ENCODE data around the gene HIF1A.
A peak's percentile ranks its signal among the peaks of the same experiment; 100 is the strongest.
"Not testable (repeated sequence)": the region's sequence is repeated elsewhere in the genome, so short reads cannot be mapped to it uniquely, and the experiment has no call there.

The HIF1A gene

DNA sequence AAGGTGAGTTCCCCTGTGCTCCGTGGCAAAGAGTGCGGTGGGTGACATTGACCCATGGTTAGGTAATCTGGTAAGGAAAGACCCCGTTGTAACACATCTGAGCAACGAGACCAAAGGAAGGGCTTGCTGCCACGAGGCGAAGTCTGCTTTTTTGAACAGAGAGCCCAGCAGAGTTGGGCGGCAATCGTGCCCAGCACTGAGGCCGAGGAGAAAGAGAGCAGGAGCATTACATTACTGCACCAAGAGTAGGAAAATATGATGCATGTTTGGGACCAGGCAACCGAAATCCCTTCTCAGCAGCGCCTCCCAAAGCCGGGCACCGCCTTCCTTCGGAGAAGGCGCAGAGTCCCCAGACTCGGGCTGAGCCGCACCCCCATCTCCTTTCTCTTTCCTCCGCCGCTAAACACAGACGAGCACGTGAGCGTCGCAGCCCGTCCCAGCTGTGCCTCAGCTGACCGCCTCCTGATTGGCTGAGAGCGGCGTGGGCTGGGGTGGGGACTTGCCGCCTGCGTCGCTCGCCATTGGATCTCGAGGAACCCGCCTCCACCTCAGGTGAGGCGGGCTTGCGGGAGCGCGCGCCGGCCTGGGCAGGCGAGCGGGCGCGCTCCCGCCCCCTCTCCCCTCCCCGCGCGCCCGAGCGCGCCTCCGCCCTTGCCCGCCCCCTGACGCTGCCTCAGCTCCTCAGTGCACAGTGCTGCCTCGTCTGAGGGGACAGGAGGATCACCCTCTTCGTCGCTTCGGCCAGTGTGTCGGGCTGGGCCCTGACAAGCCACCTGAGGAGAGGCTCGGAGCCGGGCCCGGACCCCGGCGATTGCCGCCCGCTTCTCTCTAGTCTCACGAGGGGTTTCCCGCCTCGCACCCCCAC is at the start of gene HIF1A:
TSS of gene HIF1A (plus strand) at position 684 of the 865 bp plus-strand sequence. CDS start 292 bp downstream, outside the sequence.
- Histone ChIP-seq H3K27me3 (ENCODE audit: insufficient read depth, low read length) (no peaks in the 10 kb centered on the region), H2AFZ (ENCODE audit: low read depth, low read length) (peak within 1 kb of the TSS; percentile 85), H3K36me3 (ENCODE audit: insufficient read depth, low read length) (no peaks in the 10 kb centered on the region), H3K9me3 (ENCODE audit: low read length) (no peaks in the 10 kb centered on the region), H3K4me3 (ENCODE audit: low read length) (peak within 1 kb of the TSS; percentile 73), H3K4me1 (ENCODE audit: insufficient read depth, low read length) (peaks cover 26% of the 10 kb centered on the region)

- Histone ChIP-seq H3K27me3 (ENCODE audit: insufficient read depth, low read length) (peaks cover 4% of the 10 kb centered on the region), H2AFZ (ENCODE audit: low read depth, low read length) (no peak overlapping the region), H3K36me3 (ENCODE audit: insufficient read depth, low read length) (no peaks in the 10 kb centered on the region), H3K4me3 (ENCODE audit: low read length) (no peak overlapping the region), H3K4me1 (ENCODE audit: insufficient read depth, low read length) (no peaks in the 10 kb centered on the region), H3K9me3 (ENCODE audit: low read length) (no peaks in the 10 kb centered on the region)
Observed at GRCh38 chr14:61646366-61647116, 48.8 kb upstream of the HIF1A start.

DNA sequence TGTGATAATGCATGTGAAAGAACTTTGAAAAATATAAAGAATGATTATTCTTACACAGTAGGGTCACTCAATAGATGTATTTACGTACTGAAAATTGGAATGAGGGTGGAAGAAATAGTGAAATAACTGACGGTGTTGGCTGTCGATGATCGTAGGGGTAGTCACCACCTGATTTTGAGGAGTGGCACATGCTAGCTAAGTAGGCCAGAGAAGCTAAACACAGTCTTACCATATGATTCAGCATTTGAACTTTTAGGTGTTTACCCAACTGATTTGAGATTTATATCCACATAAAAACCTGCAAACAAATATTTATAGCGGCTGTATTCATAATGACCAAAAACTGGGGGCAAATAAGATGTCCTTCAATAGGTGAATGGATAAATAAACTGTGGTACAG is 47.6 kb upstream of the HIF1A start:
- H3K9me3 ChIP-seq (ENCODE audit: low read length): no peaks in the 10 kb centered on the region
- H2AFZ ChIP-seq (ENCODE audit: low read depth, low read length): no peak overlapping the region
- no peak overlapping the region for H3K4me3 ChIP-seq (ENCODE audit: low read length)
- H3K4me1 ChIP-seq (ENCODE audit: insufficient read depth, low read length): no peaks in the 10 kb centered on the region
- no peaks in the 10 kb centered on the region for H3K36me3 ChIP-seq (ENCODE audit: insufficient read depth, low read length)
- peaks cover 4% of the 10 kb centered on the region for H3K27me3 ChIP-seq (ENCODE audit: insufficient read depth, low read length)

GRCh38 chr14:61648377-61648776 is 46.9 kb upstream of the HIF1A start:
- Histone ChIP-seq H2AFZ (ENCODE audit: low read depth, low read length) (no peak overlapping the region), H3K27me3 (ENCODE audit: insufficient read depth, low read length) (peaks cover 4% of the 10 kb centered on the region), H3K9me3 (ENCODE audit: low read length) (no peaks in the 10 kb centered on the region), H3K36me3 (ENCODE audit: insufficient read depth, low read length) (no peaks in the 10 kb centered on the region), H3K4me3 (ENCODE audit: low read length) (no peak overlapping the region), H3K4me1 (ENCODE audit: insufficient read depth, low read length) (no peaks in the 10 kb centered on the region)

- Histone ChIP-seq H3K4me3 (ENCODE audit: low read length) (no peak overlapping the region), H3K4me1 (ENCODE audit: insufficient read depth, low read length) (no peaks in the 10 kb centered on the region), H3K9me3 (ENCODE audit: low read length) (no peaks in the 10 kb centered on the region), H3K36me3 (ENCODE audit: insufficient read depth, low read length) (no peaks in the 10 kb centered on the region), H2AFZ (ENCODE audit: low read depth, low read length) (no peak overlapping the region), H3K27me3 (ENCODE audit: insufficient read depth, low read length) (peaks cover 4% of the 10 kb centered on the region)
Observed at GRCh38 chr14:61649283-61649682, 46.0 kb upstream of the HIF1A start.

GRCh38 chr14:61651355-61651754 is 44.0 kb upstream of the HIF1A start:
- Histone ChIP-seq H3K4me1 (ENCODE audit: insufficient read depth, low read length) (no peaks in the 10 kb centered on the region), H2AFZ (ENCODE audit: low read depth, low read length) (no peak overlapping the region), H3K27me3 (ENCODE audit: insufficient read depth, low read length) (peaks cover 4% of the 10 kb centered on the region)

DNA sequence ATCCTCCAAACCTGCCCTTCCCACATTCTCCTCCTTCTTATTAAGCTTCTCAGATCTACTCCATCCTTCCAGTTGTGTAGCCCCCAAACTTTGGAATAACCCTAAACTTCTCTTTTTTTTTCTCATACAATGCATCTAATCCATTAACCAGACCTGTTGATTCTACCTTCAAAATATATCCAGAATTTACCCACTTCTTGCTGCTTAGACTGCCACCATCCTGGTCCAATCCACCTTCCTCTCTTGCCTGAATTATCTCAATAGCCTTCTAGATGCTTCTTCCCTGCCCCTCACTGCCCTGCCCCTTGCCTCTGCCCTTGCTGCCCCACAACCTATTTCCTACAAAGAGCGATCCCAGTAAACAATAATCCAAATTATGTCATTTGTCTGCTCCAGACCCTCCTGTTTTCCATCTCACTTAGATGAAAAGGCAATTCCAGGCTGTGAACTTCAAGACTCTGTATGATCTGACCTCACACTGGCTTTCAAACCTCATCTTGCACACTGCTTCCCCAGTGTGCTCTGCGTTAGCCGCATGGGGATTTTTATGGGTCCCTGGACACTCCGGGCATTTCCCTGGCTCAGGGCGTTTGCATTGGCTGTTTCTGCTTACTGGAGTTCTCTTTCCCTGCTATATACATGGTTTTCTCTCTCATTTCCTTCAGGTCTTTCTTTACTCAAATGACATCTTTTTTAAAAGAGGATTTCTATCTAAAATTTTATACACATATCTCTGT is 42.6 kb upstream of the HIF1A start:
- peaks cover 4% of the 10 kb centered on the region for H3K27me3 ChIP-seq (ENCODE audit: insufficient read depth, low read length)
- no peak overlapping the region for H2AFZ ChIP-seq (ENCODE audit: low read depth, low read length)
- no peaks in the 10 kb centered on the region for H3K4me1 ChIP-seq (ENCODE audit: insufficient read depth, low read length)
- H3K4me3 ChIP-seq (ENCODE audit: low read length): no peak overlapping the region
- no peaks in the 10 kb centered on the region for H3K9me3 ChIP-seq (ENCODE audit: low read length)
- H3K36me3 ChIP-seq (ENCODE audit: insufficient read depth, low read length): no peaks in the 10 kb centered on the region

More at GRCh38 chr14:61651355-61651754, 44.0 kb upstream of the HIF1A start:
- Histone ChIP-seq H3K36me3 (ENCODE audit: insufficient read depth, low read length) (no peaks in the 10 kb centered on the region), H3K9me3 (ENCODE audit: low read length) (no peaks in the 10 kb centered on the region), H3K4me3 (ENCODE audit: low read length) (no peak overlapping the region)

GRCh38 chr14:61653507-61653906 is 41.8 kb upstream of the HIF1A start:
- H3K9me3 ChIP-seq (ENCODE audit: low read length): no peaks in the 10 kb centered on the region
- no peaks in the 10 kb centered on the region for H3K36me3 ChIP-seq (ENCODE audit: insufficient read depth, low read length)
- peaks cover 4% of the 10 kb centered on the region for H3K27me3 ChIP-seq (ENCODE audit: insufficient read depth, low read length)
- no peak overlapping the region for H2AFZ ChIP-seq (ENCODE audit: low read depth, low read length)
- H3K4me1 ChIP-seq (ENCODE audit: insufficient read depth, low read length): no peaks in the 10 kb centered on the region
- no peak overlapping the region for H3K4me3 ChIP-seq (ENCODE audit: low read length)

DNA sequence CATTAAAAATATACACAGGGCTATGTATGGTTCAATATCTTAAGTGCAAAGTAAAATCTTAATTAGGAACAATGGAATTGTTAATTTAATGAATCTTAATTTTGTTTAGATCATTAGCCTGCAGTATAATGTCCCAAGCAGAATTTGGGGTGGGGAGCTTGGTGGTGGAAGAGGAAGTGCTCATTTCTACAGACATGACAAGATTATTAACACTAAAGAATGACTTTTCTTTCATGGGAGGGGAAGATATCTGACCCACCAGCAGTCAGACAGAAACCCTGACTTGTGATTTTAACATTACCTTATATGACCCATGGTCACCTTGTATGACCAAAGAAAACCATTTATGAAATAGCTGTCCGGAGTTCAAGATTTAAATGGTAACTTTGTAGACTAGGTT is 41.3 kb upstream of the HIF1A start:
- Histone ChIP-seq H3K27me3 (ENCODE audit: insufficient read depth, low read length) (peaks cover 4% of the 10 kb centered on the region), H3K4me3 (ENCODE audit: low read length) (no peak overlapping the region), H2AFZ (ENCODE audit: low read depth, low read length) (no peak overlapping the region), H3K4me1 (ENCODE audit: insufficient read depth, low read length) (no peaks in the 10 kb centered on the region), H3K9me3 (ENCODE audit: low read length) (no peaks in the 10 kb centered on the region), H3K36me3 (ENCODE audit: insufficient read depth, low read length) (no peaks in the 10 kb centered on the region)

DNA sequence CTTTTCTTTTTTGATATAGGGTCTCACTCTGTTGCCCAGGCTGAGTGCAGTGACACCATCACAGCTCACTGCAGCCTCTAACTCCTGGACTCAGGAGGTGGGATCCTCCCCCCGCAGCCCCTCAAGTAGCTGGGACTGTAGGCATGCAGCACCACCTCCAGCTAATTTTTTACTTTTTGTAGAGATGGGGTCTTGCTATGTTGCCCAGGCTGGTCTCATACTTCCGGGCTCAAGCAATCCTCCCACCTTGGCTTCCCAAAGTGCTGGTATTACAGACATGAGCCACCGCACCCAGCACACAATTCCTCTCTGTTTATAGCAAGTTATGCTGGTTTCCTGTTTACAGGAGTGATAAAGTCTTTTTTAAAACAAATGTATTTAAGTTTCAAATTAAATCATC is 39.5 kb upstream of the HIF1A start:
- H2AFZ ChIP-seq (ENCODE audit: low read depth, low read length): no peak overlapping the region
- H3K9me3 ChIP-seq (ENCODE audit: low read length): no peaks in the 10 kb centered on the region
- no peak overlapping the region for H3K4me3 ChIP-seq (ENCODE audit: low read length)
- H3K36me3 ChIP-seq (ENCODE audit: insufficient read depth, low read length): no peaks in the 10 kb centered on the region
- no peaks in the 10 kb centered on the region for H3K4me1 ChIP-seq (ENCODE audit: insufficient read depth, low read length)
- peaks cover 2% of the 10 kb centered on the region for H3K27me3 ChIP-seq (ENCODE audit: insufficient read depth, low read length)

- Histone ChIP-seq H3K27me3 (ENCODE audit: insufficient read depth, low read length) (no peaks in the 10 kb centered on the region), H3K4me3 (ENCODE audit: low read length) (no peak overlapping the region), H3K36me3 (ENCODE audit: insufficient read depth, low read length) (no peaks in the 10 kb centered on the region), H2AFZ (ENCODE audit: low read depth, low read length) (no peak overlapping the region), H3K9me3 (ENCODE audit: low read length) (no peaks in the 10 kb centered on the region), H3K4me1 (ENCODE audit: insufficient read depth, low read length) (no peaks in the 10 kb centered on the region)
Observed at GRCh38 chr14:61656341-61656740, 39.0 kb upstream of the HIF1A start.

GRCh38 chr14:61658111-61658510 is 37.2 kb upstream of the HIF1A start:
- H3K9me3 ChIP-seq (ENCODE audit: low read length); H3K36me3 ChIP-seq (ENCODE audit: insufficient read depth, low read length); H3K4me1 ChIP-seq (ENCODE audit: insufficient read depth, low read length); H2AFZ ChIP-seq (ENCODE audit: low read depth, low read length); H3K27me3 ChIP-seq (ENCODE audit: insufficient read depth, low read length); H3K4me3 ChIP-seq (ENCODE audit: low read length): not testable (repeated sequence)

GRCh38 chr14:61659582-61659981 is 35.7 kb upstream of the HIF1A start:
- Histone ChIP-seq H3K9me3 (ENCODE audit: low read length) (no peaks in the 10 kb centered on the region), H3K4me1 (ENCODE audit: insufficient read depth, low read length) (no peaks in the 10 kb centered on the region), H3K36me3 (ENCODE audit: insufficient read depth, low read length) (no peaks in the 10 kb centered on the region), H2AFZ (ENCODE audit: low read depth, low read length) (no peak overlapping the region), H3K4me3 (ENCODE audit: low read length) (no peak overlapping the region), H3K27me3 (ENCODE audit: insufficient read depth, low read length) (no peaks in the 10 kb centered on the region)

Measured in neuron (in vitro differentiated cells).